Fibroblast of skin of right quadriceps (primary cell): Measurements from ENCODE around the gene KCTD12.
"Not testable (repeated sequence)": the region's sequence is repeated elsewhere in the genome, so short reads cannot be mapped to it uniquely, and the experiment has no call there.

Experiments
- DNase-seq: peaks from one replicate; pipeline ENCODE4 v3.0.0-alpha.2; 2013

The KCTD12 gene

GRCh38 chr13:76886292-76887075 lies at the start of gene KCTD12:
Gene KCTD12, minus strand, starts transcription at chr13:76886405. Its CDS starts 257 bp downstream, at chr13:76886148.
- peak; percentile 81 for DNase-seq

- peak; percentile 33 for DNase-seq
These were observed 48.5 kb upstream of the KCTD12 start for GRCh38 chr13:76934671-76935070.

DNA sequence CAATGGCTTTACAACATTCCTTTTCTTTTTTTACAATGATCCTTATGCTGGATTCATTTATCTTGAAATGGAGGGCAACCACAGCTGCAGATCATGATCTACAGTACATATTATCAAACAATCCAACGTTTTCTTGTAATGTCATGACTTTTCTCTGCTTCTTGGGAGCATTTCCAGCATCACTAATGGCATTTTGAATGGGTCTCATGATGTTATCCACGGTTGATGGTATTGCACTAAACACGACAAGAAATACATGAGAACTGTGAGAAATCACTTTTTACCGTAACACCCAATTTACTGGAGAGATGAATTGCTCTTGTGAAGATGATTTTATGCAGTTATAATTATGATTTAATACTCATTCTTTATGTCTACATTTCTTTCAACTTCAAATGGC lies 45.9 kb upstream of the KCTD12 start:
- no peak for DNase-seq

- DNase-seq = no peak
These were observed 43.7 kb upstream of the KCTD12 start for GRCh38 chr13:76929851-76930374.

- no peak for DNase-seq
These were observed 43.1 kb upstream of the KCTD12 start for GRCh38 chr13:76929320-76929719.

GRCh38 chr13:76928456-76928855 lies 42.3 kb upstream of the KCTD12 start:
- no peak for DNase-seq

DNA sequence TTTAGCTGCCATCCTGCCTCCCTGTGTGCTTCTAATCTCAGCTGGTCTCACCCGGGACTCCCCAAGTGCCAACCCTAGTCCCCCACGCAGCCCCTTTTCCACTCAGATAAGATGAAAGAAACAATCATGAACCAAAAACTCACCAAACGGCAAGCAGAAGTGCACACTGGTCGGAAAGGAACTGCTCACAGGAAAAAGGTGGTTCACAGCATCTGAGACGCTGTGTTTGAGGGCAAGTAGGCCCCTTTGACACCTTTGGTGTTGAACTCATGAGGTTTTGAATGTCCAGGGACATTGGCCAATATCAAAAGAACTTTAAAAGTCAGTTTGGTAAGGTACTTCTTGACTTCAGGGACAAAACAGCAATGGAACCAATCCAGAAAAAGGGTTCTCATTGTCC lies 41.8 kb upstream of the KCTD12 start:
- no peak for DNase-seq

DNA sequence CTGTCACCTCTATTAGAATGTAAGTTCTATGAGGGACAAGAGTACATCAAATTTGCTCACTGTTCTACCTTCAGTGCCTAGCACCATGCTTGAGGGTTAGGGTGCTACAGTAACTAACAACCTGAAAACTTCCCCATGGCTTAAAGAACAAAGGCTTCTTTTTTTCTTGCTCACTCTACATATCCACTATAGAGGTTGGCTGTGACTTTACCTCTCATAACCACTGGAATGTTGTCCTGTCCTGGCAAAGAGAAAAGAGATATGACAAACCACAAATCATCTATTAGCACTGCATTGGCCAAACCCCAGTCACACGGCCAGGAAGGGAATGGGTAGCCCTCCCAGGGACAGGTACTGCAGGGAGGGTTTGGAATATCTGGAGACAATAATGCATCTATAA lies 38.9 kb upstream of the KCTD12 start:
- no peak for DNase-seq

DNA sequence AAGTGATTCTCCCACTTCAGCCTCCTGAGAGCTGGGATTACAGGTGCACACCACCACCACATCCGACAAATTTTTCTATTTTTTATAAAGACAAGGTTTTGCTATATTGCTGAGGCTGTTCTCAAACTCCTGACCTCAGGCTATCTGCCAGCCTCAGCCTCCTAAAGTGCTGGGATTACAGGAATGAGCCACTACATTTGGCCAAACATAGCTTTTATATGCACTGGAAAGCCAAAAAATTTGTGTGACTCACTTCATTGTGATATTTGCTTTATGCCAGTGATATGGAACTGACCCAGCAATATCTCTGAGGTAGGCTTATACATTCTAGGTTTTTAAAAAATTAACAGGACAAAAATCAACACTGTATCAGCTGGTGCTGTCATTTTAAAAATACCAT lies 35.3 kb upstream of the KCTD12 start:
- DNase-seq = peak; percentile 18

GRCh38 chr13:76917755-76918481 lies 31.7 kb upstream of the KCTD12 start:
- DNase-seq = peak; percentile 42

DNA sequence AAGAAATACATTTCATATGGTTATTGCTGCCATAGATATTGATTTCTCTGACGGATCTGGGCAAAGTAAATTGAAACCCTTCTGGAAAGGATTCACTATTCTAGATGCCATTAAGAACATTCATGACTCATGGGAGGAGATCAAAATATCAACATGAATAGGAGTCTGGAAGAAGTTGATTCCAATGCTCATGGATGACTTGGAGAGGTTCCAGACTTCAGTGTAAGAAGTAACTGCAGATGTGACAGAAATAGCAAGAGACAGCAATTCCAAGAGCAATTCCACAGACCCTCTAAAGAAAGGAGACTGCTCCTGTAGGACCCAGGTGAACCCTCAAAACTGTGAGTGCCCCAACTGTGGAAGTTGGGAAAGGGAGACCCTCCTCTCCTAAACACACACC lies 30.9 kb upstream of the KCTD12 start:
- peak; percentile 70 for DNase-seq

DNA sequence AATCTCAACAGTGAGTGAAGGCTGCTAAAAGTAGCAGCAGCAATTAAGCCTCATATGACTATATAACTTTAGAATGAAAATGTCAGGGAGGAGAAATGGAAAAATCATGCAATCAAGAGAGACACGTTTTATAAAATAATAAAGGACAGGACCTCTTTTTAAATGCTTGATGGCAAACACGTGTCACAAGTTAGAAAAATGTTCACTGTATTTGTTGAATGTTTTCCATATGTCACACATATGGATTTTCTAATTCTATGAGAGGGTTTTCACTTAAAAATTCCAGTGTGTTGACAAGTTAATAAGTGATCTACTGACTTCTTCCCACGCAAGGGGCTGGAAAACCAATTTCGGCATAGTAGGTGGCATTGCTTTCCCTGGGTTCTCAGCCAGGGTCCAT lies 27.7 kb upstream of the KCTD12 start:
- DNase-seq = peak; percentile 55

DNA sequence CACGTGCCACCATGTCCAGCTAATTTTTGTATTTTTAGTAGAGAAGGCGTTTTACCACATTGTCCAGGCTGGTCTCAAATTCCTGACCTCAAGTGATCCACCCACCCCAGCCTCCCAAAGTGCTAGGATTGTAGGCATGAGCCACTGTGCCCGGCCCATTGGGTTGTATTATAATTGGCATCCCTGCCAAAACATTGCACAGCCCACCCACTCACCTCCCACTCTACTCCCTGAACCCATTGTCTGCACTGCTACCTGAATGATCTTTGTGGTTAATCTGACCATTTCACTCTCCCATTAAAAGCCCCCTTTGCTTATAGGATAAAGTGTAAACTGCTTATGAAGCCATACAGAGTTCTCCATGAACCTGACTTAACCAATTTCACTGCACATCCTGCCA lies 26.3 kb upstream of the KCTD12 start:
- no peak for DNase-seq

- DNase-seq = no peak
These were observed 18.3 kb upstream of the KCTD12 start for GRCh38 chr13:76904507-76904906.

GRCh38 chr13:76903544-76904162 lies 17.4 kb upstream of the KCTD12 start:
- peak; percentile 68 for DNase-seq

DNA sequence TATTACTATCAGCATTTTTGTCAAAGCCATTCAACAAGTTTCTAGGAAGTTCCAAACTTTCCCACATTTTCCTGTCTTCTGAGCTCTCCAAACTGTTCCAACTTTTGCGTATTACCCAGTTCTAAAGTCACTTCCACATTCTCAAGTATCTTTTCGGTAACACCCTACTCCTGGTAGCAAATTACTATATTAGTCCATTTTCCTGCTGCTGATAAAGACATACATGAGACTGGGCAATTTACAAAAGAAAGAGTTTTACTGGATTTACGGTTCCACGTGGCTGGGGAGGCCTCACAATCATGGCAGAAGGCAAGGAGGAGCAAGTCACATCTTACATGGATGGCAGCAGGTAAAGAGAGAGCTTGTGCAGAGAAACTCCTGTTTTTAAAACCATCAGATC lies 12.9 kb upstream of the KCTD12 start:
- DNase-seq = not testable (repeated sequence)

- DNase-seq = not testable (repeated sequence)
These were observed 11.0 kb upstream of the KCTD12 start for GRCh38 chr13:76897171-76897570.

DNA sequence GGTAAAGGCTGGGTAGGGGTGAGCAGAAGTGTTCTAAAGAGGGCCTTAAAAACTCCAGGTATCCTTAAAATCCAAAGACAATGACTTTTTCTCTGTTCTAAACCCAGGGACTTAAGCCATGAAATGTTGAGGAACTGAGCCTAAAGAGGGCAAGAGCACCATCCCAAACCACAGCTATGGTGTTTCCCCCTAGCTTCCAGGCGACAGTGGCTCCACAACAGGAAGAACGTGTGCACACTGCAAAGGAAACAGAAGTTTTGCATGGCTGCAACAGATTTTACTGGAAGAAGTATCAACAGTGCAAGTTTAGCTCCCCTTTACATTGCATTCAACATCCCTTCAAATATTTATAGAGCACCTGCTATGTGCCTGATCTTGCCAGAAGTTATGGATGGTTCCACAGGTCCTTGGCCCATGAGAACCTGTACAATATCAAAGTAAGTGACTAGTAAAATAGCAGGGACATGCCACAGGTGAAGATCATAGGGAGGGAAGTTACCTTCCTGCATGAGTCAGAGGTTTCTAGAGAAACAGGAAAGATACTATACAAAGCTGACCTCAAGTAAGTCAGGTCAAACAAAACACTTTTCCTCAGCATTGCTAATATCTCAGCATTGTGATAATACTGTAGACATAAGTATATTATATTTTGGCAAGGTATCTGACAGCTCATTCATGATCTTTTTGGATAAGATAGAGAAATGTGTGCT lies 8.4 kb upstream of the KCTD12 start:
- no peak for DNase-seq

DNA sequence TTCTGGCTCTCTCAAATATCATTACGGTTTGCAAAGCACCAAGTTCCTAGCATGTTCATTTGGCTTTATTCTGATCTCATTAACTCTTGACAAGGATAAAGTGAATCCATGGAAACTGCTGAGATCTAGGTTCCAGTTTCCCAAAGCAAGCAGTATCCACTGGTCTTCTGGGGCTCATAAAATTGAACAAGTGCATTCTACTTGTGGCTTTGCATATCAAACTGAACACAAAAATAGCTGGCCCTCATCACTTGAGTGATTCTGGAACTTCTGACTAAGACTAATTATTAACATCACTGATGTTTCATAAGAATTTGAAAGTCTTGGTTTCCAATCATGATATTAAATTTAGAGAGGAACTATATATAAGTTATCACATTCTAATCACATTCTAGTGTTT lies 6.3 kb upstream of the KCTD12 start:
- DNase-seq = no peak

DNA sequence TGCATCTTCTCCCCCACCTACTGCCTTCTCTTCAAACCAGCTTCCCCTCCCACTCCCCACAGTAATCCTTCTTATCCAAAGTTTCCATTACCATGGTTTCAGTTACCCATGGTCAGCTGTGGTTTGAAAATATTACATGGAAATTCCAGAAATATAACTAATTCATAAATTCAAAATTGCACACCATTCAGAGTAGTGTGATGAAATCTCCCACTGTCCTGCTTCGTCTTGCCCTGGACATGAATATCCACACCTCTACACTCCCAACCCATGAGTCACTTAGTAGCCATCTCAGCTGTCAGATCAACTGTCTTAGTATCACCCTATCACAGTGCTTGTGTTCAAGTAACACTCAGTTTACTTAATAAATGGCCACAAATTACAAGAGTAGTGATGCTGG lies 3.8 kb upstream of the KCTD12 start:
- DNase-seq = peak; percentile 46

- no peak for DNase-seq
These were observed 3.0 kb upstream of the KCTD12 start for GRCh38 chr13:76889254-76889653.

DNA sequence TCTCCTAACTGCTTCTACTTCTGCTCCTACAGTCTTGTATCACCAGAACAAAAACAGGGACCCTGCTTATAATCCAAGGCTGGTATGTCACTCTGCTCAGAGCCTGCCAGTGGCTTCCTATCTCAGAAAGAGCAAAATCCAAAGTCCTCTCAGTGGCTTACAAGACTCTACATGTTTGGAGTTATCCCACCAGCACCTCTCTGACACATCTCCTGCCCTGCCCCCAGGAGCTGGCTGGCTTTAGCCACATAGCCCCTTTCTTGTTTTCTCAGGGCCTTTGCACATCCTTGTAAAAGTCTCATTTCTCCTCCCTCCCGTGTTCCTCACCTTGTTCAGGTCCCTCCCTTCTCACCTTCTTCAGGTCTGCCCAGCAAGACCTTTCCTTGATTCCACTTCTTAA lies 2.2 kb upstream of the KCTD12 start:
- no peak for DNase-seq

- no peak for DNase-seq
These were observed 915 bp upstream of the KCTD12 start for GRCh38 chr13:76887076-76887563.
